Muscle of back (tissue), 11 donors: Measurements from ENCODE around the gene TAB3. TPM values are rescaled to one million over a fixed set of nuclear protein-coding genes. Genes with fewer than 3 reads are reported as not detected.
"Not testable (repeated sequence)": the region's sequence is repeated elsewhere in the genome, so short reads cannot be mapped to it uniquely, and the experiment has no call there.

Source experiments
- DNase-seq, 3 donors: peaks; one replicate each; pipeline versions ENCODE4 v3.0.0 to v3.0.0-alpha.2; 2013
- polyA plus RNA-seq, 10 donors: library from polyadenylated mRNA; unstranded; fragments of 120-200 nt; gene quantifications; one replicate each; pipeline ENCODE4 v1.2.1, GENCODE V29; 2013; ENCODE audit not compliant: insufficient read length in 10 of 10

Gene TAB3
- polyA plus RNA-seq, 10 donors = 9.6 to 16.5 (median 12.8) TPM

GRCh38 chrX:30822068-30822681, 66.9 kb downstream of the TAB3 start:
- peak in 1 of 3 donors; percentile 21 for DNase-seq

GRCh38 chrX:30821116-30821515, 67.9 kb downstream of the TAB3 start:
- DNase-seq = no peak

- no peak for DNase-seq
Measured at GRCh38 chrX:30819080-30819479, 70.0 kb downstream of the TAB3 start.

GRCh38 chrX:30816079-30816478, 73.0 kb downstream of the TAB3 start:
- DNase-seq = no peak

GRCh38 chrX:30814978-30815377, 74.1 kb downstream of the TAB3 start:
- no peak for DNase-seq

GRCh38 chrX:30812326-30812725, 76.7 kb downstream of the TAB3 start:
- no peak for DNase-seq

- no peak for DNase-seq
Measured at GRCh38 chrX:30806187-30806728, 82.8 kb downstream of the TAB3 start.

- no peak for DNase-seq
Measured at GRCh38 chrX:30804462-30804861, 84.6 kb downstream of the TAB3 start.

GRCh38 chrX:30800901-30801300, 88.2 kb downstream of the TAB3 start:
- no peak for DNase-seq

- no peak for DNase-seq
Measured at GRCh38 chrX:30799327-30799726, 89.7 kb downstream of the TAB3 start.

GRCh38 chrX:30798810-30799209, 90.2 kb downstream of the TAB3 start:
- no peak for DNase-seq

- DNase-seq = not testable (repeated sequence)
Measured at GRCh38 chrX:30797301-30797700, 91.8 kb downstream of the TAB3 start.

- DNase-seq = no peak
Measured at GRCh38 chrX:30795981-30796958, 92.8 kb downstream of the TAB3 start.

- no peak for DNase-seq
Measured at GRCh38 chrX:30794497-30794896, 94.6 kb downstream of the TAB3 start.

- no peak for DNase-seq
Measured at GRCh38 chrX:30793767-30794103, 95.3 kb downstream of the TAB3 start.

GRCh38 chrX:30793075-30793766, 95.8 kb downstream of the TAB3 start:
- no peak for DNase-seq

- no peak for DNase-seq
Measured at GRCh38 chrX:30791296-30792278, 97.5 kb downstream of the TAB3 start.

- no peak for DNase-seq
Measured at GRCh38 chrX:30787012-30787411, 102.0 kb downstream of the TAB3 start.

- DNase-seq = no peak
Measured at GRCh38 chrX:30786374-30786773, 102.7 kb downstream of the TAB3 start.

GRCh38 chrX:30781711-30782444, 107.2 kb downstream of the TAB3 start:
- DNase-seq = no peak
